Omental fat pad (tissue), 4 donors: ENCODE results near the gene PUS10. TPM values are rescaled to one million over a fixed set of nuclear protein-coding genes. Genes with fewer than 3 reads are reported as not detected.
"Not testable (repeated sequence)": the region's sequence is repeated elsewhere in the genome, so short reads cannot be mapped to it uniquely, and the experiment has no call there.

Experiments used
- ATAC-seq: fragments of 150-250 bp; one replicate; pipeline ENCODE4 v1.9.1; 2016; ENCODE audit warnings: mild to moderate bottlenecking, moderate library complexity; ENCODE audit not compliant: low FRiP score
- DNase-seq: peaks from one replicate; pipeline ENCODE4 v3.0.0-alpha.2; 2019; ENCODE audit warnings: low spot score
- CTCF ChIP-seq, 3 donors: fragments of 450-650 bp; IDR thresholded peaks; one replicate each; pipeline ENCODE4 v1.5.1; 2016 to 2017; ENCODE audit warnings: antibody characterized with exemption in 3 of 3, mild to moderate bottlenecking in 3 of 3, moderate library complexity in 2 of 3
- small RNA-seq: library from RNA; depleted of rRNA; stranded (forward); fragments of <200 nt; gene quantifications from one replicate; pipeline ENCODE3, GENCODE V24; 2016
- total RNA-seq, 4 donors: library from RNA; depleted of rRNA; stranded (reverse); fragments of >200 nt; gene quantifications; one replicate each; pipeline ENCODE4 v1.1.0, GENCODE V29; 2016

PUS10 gene
- total RNA-seq, 4 donors from 2014 or later = 2.9 to 6.1 (median 4.7) TPM

GRCh38 chr2:60906395-60906794, 111.7 kb downstream of the PUS10 start:
- TF ChIP-seq CTCF (IDR thresholded peaks at IDR 0.05) = no peak

DNA sequence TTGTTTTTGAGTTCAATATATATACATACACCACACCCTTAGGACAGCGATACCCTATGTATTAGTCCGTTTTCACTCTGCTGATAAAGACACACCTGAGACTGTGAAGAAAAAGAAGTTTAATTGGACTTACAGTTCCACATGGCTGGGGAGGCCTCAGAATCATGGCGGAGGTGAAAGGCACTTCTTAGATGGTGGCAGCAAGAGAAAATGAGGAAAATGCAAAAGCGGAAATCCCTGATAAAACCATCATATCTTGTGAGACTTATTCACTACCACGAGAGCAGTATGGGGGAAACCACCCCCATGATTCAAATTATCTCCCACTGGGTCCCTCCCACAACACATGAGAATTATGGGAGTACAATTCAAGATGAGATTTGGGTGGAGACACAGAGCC, 112.2 kb downstream of the PUS10 start:
- ATAC-seq, DNase-seq: not testable (repeated sequence)

More at GRCh38 chr2:60906395-60906794, 111.7 kb downstream of the PUS10 start:
- ATAC-seq (no peak), DNase-seq (no peak)

DNA sequence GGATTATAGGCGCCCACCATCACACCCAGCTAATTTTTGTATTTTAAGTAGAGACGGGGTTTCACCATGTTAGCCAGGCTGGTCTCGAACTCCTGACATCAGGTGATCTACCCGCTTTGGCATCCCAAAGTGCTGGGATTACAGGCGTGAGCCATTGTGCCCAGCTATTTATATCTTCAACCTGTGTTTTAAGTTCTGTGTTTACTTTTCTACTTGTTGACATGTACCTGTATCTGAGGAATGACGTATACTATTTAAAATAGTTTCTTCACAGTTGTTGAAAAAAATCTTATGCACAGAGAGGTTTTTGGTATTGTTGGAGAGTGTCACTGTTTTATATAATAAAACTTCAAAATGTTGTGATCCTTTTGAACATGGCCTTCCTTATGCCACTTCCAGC, 116.8 kb downstream of the PUS10 start:
- not testable (repeated sequence) for DNase-seq, ATAC-seq

- DNase-seq = no peak
- ATAC-seq = no peak
- TF ChIP-seq CTCF (IDR thresholded peaks at IDR 0.05) = no peak
These were observed 118.2 kb downstream of the PUS10 start for GRCh38 chr2:60899892-60900249.

DNA sequence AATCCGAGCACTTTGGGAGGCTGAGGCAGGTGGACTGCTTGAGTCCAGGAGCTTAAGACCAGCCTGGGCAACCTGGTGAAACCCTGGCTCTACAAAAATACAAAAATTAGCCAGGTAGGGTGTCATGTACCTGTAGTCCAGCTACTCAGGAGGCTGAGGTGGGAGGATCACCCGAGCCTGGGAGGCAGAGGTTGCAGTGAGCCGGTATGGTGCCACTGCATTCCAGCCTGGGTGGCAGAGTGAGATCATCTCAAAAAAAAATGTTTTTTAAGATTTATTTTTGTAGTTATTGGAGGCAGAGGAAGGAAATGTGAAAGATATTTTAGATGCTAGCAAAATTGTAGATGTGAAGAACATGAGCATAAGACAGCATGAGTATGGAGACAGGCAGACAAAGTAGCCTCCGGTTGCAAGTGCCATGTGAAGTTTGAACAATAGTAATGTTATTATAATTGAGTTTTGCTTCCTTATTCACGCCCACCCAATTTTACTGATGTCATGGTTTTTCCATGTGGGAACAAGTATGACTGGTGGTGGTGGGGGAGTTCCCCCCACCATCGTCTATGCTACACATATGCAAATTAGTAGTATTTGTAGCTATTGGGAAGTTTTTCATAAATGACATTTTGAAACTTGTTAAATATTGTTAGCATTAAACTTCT, 118.7 kb downstream of the PUS10 start:
- ATAC-seq (no peak), DNase-seq (no peak)
- TF ChIP-seq CTCF (IDR thresholded peaks at IDR 0.05) = no peak

- TF ChIP-seq CTCF (IDR thresholded peaks at IDR 0.05) = no peak
- ATAC-seq = no peak
- no peak for DNase-seq
These were observed 119.5 kb downstream of the PUS10 start for GRCh38 chr2:60898567-60898966.

Small RNA genes within 50 kb of the gene (small RNA-seq; reads per million reads assigned to genes)
- gene RNA5SP95 = not detected
- gene RNU4-51P = not detected

Other genes with a start within 250 kb of the PUS10 start
- gene REL, start 136.7 kb downstream of the PUS10 start, total RNA-seq = 100 to 1,000 TPM in 1 of 4 donors, 10 to 100 TPM in 3; 15.5 to 128 (median 22.5) TPM
- gene PEX13, start 535 bp downstream of the PUS10 start, total RNA-seq = 10 to 100 TPM; 13.6 to 30.1 (median 23.2) TPM
- gene SANBR, start 47.6 kb upstream of the PUS10 start, total RNA-seq = 10 to 100 TPM in 1 of 4 donors, 1 to 10 TPM in 3; 2.6 to 15.0 (median 6.4) TPM
- 10 to 100 TPM; 16.1 to 29.9 (median 19.4) TPM for gene C2orf74, start 143.9 kb upstream of the PUS10 start, total RNA-seq